HG02970 (cell line): ENCODE data around the gene IL13.

Source experiments
- ATAC-seq: cut with Tn5 transposase; IDR thresholded peaks from one replicate; pipeline ENCODE4 v1.9.1; 2021; ENCODE audit warnings: mild to moderate bottlenecking, moderate library complexity, moderate number of reproducible peaks; ENCODE audit not compliant: unreplicated experiment, low FRiP score

The IL13 gene

GRCh38 chr5:132655821-132656773 lies 1.9 kb upstream of the IL13 start:
- no peak for ATAC-seq

- ATAC-seq, result no peak
Observed at GRCh38 chr5:132656774-132657355, 1.1 kb upstream of the IL13 start.

- no peak for ATAC-seq
Observed at GRCh38 chr5:132658381-132659302, 669 bp downstream of the IL13 start.

- ATAC-seq, result no peak
Observed at GRCh38 chr5:132659598-132660493, 1.9 kb downstream of the IL13 start.

- ATAC-seq, result no peak
Observed at GRCh38 chr5:132661231-132662003, 3.4 kb downstream of the IL13 start.

- no peak for ATAC-seq
Observed at GRCh38 chr5:132662004-132662401, 4.0 kb downstream of the IL13 start.

- ATAC-seq, result peak; percentile 46
Observed at GRCh38 chr5:132662925-132663770, 5.2 kb downstream of the IL13 start.

GRCh38 chr5:132663771-132664695 lies 6.1 kb downstream of the IL13 start:
- peak; percentile 47 for ATAC-seq

- no peak for ATAC-seq
Observed at GRCh38 chr5:132664696-132665209, 6.8 kb downstream of the IL13 start.

GRCh38 chr5:132665574-132666080 lies 7.7 kb downstream of the IL13 start:
- no peak for ATAC-seq

- ATAC-seq, result no peak
Observed at GRCh38 chr5:132666310-132667123, 8.5 kb downstream of the IL13 start.

GRCh38 chr5:132667309-132667708 lies 9.3 kb downstream of the IL13 start:
- no peak for ATAC-seq

- no peak for ATAC-seq
Observed at GRCh38 chr5:132667761-132668705, 10.1 kb downstream of the IL13 start.

- ATAC-seq, result no peak
Observed at GRCh38 chr5:132668706-132669454, 10.9 kb downstream of the IL13 start.
